HG03066 (cell line): ENCODE results near the gene PRXL2B.
"Not testable (repeated sequence)": the region's sequence is repeated elsewhere in the genome, so short reads cannot be mapped to it uniquely, and the experiment has no call there.

Experiments
- ATAC-seq: cut with Tn5 transposase; IDR thresholded peaks from one replicate; pipeline ENCODE4 v1.9.1; 2021; ENCODE audit warnings: low read depth; ENCODE audit not compliant: unreplicated experiment

PRXL2B gene

GRCh38 chr1:2610036-2610959 is 23.7 kb downstream of the PRXL2B start:
- no peak for ATAC-seq

GRCh38 chr1:2611031-2611501 is 24.5 kb downstream of the PRXL2B start:
- no peak for ATAC-seq

- ATAC-seq, result no peak
Measured at GRCh38 chr1:2611621-2612437, 25.3 kb downstream of the PRXL2B start.

- ATAC-seq, result no peak
Measured at GRCh38 chr1:2612591-2613365, 26.2 kb downstream of the PRXL2B start.

- ATAC-seq, result no peak
Measured at GRCh38 chr1:2614145-2614544, 27.6 kb downstream of the PRXL2B start.

- no peak for ATAC-seq
Measured at GRCh38 chr1:2617971-2618470, 31.4 kb downstream of the PRXL2B start.

- ATAC-seq, result no peak
Measured at GRCh38 chr1:2623571-2624337, 37.2 kb downstream of the PRXL2B start.

GRCh38 chr1:2624735-2625300 is 38.2 kb downstream of the PRXL2B start:
- no peak for ATAC-seq

- no peak for ATAC-seq
Measured at GRCh38 chr1:2625311-2625710, 38.7 kb downstream of the PRXL2B start.

- ATAC-seq, result not testable (repeated sequence)
Measured at GRCh38 chr1:2625748-2626147, 39.2 kb downstream of the PRXL2B start.

GRCh38 chr1:2627746-2628145 is 41.2 kb downstream of the PRXL2B start:
- ATAC-seq, result no peak

- no peak for ATAC-seq
Measured at GRCh38 chr1:2628191-2628932, 41.8 kb downstream of the PRXL2B start.

- ATAC-seq, result no peak
Measured at GRCh38 chr1:2628933-2629626, 42.5 kb downstream of the PRXL2B start.

- no peak for ATAC-seq
Measured at GRCh38 chr1:2629627-2630497, 43.3 kb downstream of the PRXL2B start.

- no peak for ATAC-seq
Measured at GRCh38 chr1:2630498-2631135, 44.0 kb downstream of the PRXL2B start.

- no peak for ATAC-seq
Measured at GRCh38 chr1:2631136-2632050, 44.8 kb downstream of the PRXL2B start.
